Stimulated activated CD8-positive, alpha-beta memory T cell treated with anti-CD3 and anti-CD28 coated beads, Interleukin-15, amount 100 ng/mL, for 24 hours (primary cell): ENCODE measurements around the gene EPM2AIP1.
"Not testable (repeated sequence)": the region's sequence is repeated elsewhere in the genome, so short reads cannot be mapped to it uniquely, and the experiment has no call there.

Source experiments
- DNase-seq: peaks from one replicate; pipeline ENCODE4 v3.0.0-alpha.2; 2020; ENCODE audit warnings: low read depth

EPM2AIP1 gene

GRCh38 chr3:36992806-36993325, at the start of gene EPM2AIP1:
EPM2AIP1 (minus strand) TSS chr3:36993131; CDS start chr3:36993077, 54 bp downstream.
- no peak for DNase-seq

- not testable (repeated sequence) for DNase-seq
These were observed 49.8 kb upstream of the EPM2AIP1 start for GRCh38 chr3:37042712-37043111.

GRCh38 chr3:37041546-37042195, 48.7 kb upstream of the EPM2AIP1 start:
- DNase-seq: no peak

GRCh38 chr3:37040231-37040630, 47.3 kb upstream of the EPM2AIP1 start:
- no peak for DNase-seq

- DNase-seq: no peak
These were observed 46.4 kb upstream of the EPM2AIP1 start for GRCh38 chr3:37039161-37039846.

GRCh38 chr3:37037352-37037751, 44.4 kb upstream of the EPM2AIP1 start:
- DNase-seq: no peak

- no peak for DNase-seq
These were observed 40.0 kb upstream of the EPM2AIP1 start for GRCh38 chr3:37032961-37033360.

- no peak for DNase-seq
These were observed 38.3 kb upstream of the EPM2AIP1 start for GRCh38 chr3:37031096-37031682.

GRCh38 chr3:37030588-37030987, 37.7 kb upstream of the EPM2AIP1 start:
- DNase-seq: no peak

GRCh38 chr3:37029516-37030163, 36.7 kb upstream of the EPM2AIP1 start:
- no peak for DNase-seq

- no peak for DNase-seq
These were observed 36.2 kb upstream of the EPM2AIP1 start for GRCh38 chr3:37029111-37029510.

GRCh38 chr3:37028329-37028728, 35.4 kb upstream of the EPM2AIP1 start:
- no peak for DNase-seq

- no peak for DNase-seq
These were observed 33.9 kb upstream of the EPM2AIP1 start for GRCh38 chr3:37026851-37027250.

- no peak for DNase-seq
These were observed 32.8 kb upstream of the EPM2AIP1 start for GRCh38 chr3:37025561-37026335.

GRCh38 chr3:37024820-37025405, 32.0 kb upstream of the EPM2AIP1 start:
- no peak for DNase-seq

- no peak for DNase-seq
These were observed 31.2 kb upstream of the EPM2AIP1 start for GRCh38 chr3:37024092-37024491.

GRCh38 chr3:37017683-37018082, 24.8 kb upstream of the EPM2AIP1 start:
- no peak for DNase-seq

- DNase-seq: no peak
These were observed 24.0 kb upstream of the EPM2AIP1 start for GRCh38 chr3:37016903-37017302.

GRCh38 chr3:37015642-37016041, 22.7 kb upstream of the EPM2AIP1 start:
- no peak for DNase-seq

- DNase-seq: no peak
These were observed 21.7 kb upstream of the EPM2AIP1 start for GRCh38 chr3:37014620-37015019.
